Natural killer cell (primary cell): ENCODE measurements around the gene PPP6C. TPM values are rescaled to one million over a fixed set of nuclear protein-coding genes. Genes with fewer than 3 reads are reported as not detected.

Experiments used
- ATAC-seq, 3 donors: fragments of 150-1000 bp in 2 of 3; fragments of 200-7000 bp in 1 of 3; cut with Tn5 transposase; 1 replicate in 1 of 3; 2 replicates in 2 of 3; pipeline ENCODE4 v1.10.0; 2021; ENCODE audit warnings: mild to moderate bottlenecking in 2 of 3, moderate library complexity in 2 of 3
- DNase-seq, 2 donors: peaks; one replicate each; pipeline versions ENCODE4 v3.0.0 to v3.0.0-alpha.2; 2013 to 2021; ENCODE audit warnings: mixed read lengths in 1 of 2
- H3K27ac ChIP-seq: one replicate; pipeline ENCODE4 v1.5.1; 2013; ENCODE audit warnings: mild to moderate bottlenecking, low read length
- H3K27me3 ChIP-seq: one replicate; pipeline ENCODE4 v1.6.1; 2013; ENCODE audit warnings: low read length; ENCODE audit not compliant: control insufficient read depth, insufficient read depth
- H3K36me3 ChIP-seq: one replicate; pipeline ENCODE4 v1.6.1; 2013; ENCODE audit warnings: low read length; ENCODE audit not compliant: control insufficient read depth, insufficient read depth
- H3K4me1 ChIP-seq: one replicate; pipeline ENCODE4 v1.6.1; 2013; ENCODE audit warnings: low read length; ENCODE audit not compliant: control insufficient read depth, insufficient read depth
- H3K4me3 ChIP-seq: one replicate; pipeline ENCODE4 v1.5.1; 2013; ENCODE audit warnings: low read length
- H3K9me3 ChIP-seq: one replicate; pipeline ENCODE4 v1.6.1; 2013; ENCODE audit warnings: low read length; ENCODE audit not compliant: control insufficient read depth, insufficient read depth
- H3K27ac Mint-ChIP-seq, 2 donors: one replicate each; pipeline ENCODE4 v1.8.0; 2022; ENCODE audit warnings: mild to moderate bottlenecking in 2 of 2, mixed read lengths in 2 of 2, moderate library complexity in 1 of 2
- H3K27me3 Mint-ChIP-seq, 2 donors: one replicate each; pipeline ENCODE4 v1.8.0; 2022; ENCODE audit warnings: low read depth in 2 of 2, mixed read lengths in 2 of 2
- H3K36me3 Mint-ChIP-seq: one replicate; pipeline ENCODE4 v1.8.0; 2022; ENCODE audit warnings: mixed read lengths
- H3K4me1 Mint-ChIP-seq, 2 donors: one replicate each; pipeline ENCODE4 v1.8.0; 2022; ENCODE audit warnings: mixed read lengths in 2 of 2
- H3K4me3 Mint-ChIP-seq: one replicate; pipeline ENCODE4 v1.8.0; 2022; ENCODE audit warnings: mild to moderate bottlenecking, moderate library complexity, mixed read lengths
- H3K9me3 Mint-ChIP-seq, 2 donors: one replicate each; pipeline ENCODE4 v1.8.0; 2022; ENCODE audit warnings: mixed read lengths in 2 of 2
- WGBS: methylation state at CpG from one replicate; pipeline ENCODE4 v1.1.7; 2013; ENCODE audit warnings: missing lambda C conversion rate; ENCODE audit not compliant: insufficient coverage; 5-methylcytosine and 5-hydroxymethylcytosine counted together
- intact Hi-C: fragments of 100-400 bp; cut with micrococcal nuclease; formaldehyde crosslinking; loops from one replicate; pipeline ENCODE4 v1.14.2; 2022
- total RNA-seq, 4 donors: library from RNA; stranded (reverse); fragments of 120-200 nt in 1 of 4; gene quantifications; one replicate each; pipeline versions ENCODE4 v1.2.3 to v1.2.4, GENCODE V29; 2013 to 2022
- TF ChIP-seq, protein P1 (sequence below): fragments of 200-600 bp; IDR thresholded peaks from one replicate; pipeline ENCODE4 v1.8.0; 2022; ENCODE audit warnings: antibody characterized with exemption

PPP6C gene
- total RNA-seq, 3 donors from 2014 or later (not counting 1 experiment from before 2014, with no cell fraction given), result 31.1 to 37.4 (median 34.8) TPM

- intact Hi-C loops, result loop anchor here (1.0 to 10.0 kb wide), 5 partner anchors 17 to 372 kb away; partner anchors contain the start of genes ARPC5L, GOLGA1, NR6A1 and PPP6C
- Mint-ChIP-seq H3K9me3 (no peaks in the 10 kb centered on the region), H3K4me1 (peaks cover 21 to 23% of the 10 kb centered on the region in 2 donors), H3K4me3 (peak within 1 kb of the TSS; percentile 98), H3K27ac (peak within 1 kb of the TSS; percentile 82 to 91), H3K36me3 (no peaks in the 10 kb centered on the region), H3K27me3 (no peaks in the 10 kb centered on the region)
- ATAC-seq (peak; percentile 98 to 100 (median 99)), DNase-seq (peak; percentile 95 to 99)
- Histone ChIP-seq H3K4me1 (peaks cover 9% of the 10 kb centered on the region), H3K36me3 (peaks cover 2% of the 10 kb centered on the region), H3K4me3 (peak within 1 kb of the TSS; percentile 33), H3K9me3 (no peaks in the 10 kb centered on the region), H3K27ac (no peak within 1 kb of the TSS), H3K27me3 (no peaks in the 10 kb centered on the region)
- TF ChIP-seq, protein P1, sequence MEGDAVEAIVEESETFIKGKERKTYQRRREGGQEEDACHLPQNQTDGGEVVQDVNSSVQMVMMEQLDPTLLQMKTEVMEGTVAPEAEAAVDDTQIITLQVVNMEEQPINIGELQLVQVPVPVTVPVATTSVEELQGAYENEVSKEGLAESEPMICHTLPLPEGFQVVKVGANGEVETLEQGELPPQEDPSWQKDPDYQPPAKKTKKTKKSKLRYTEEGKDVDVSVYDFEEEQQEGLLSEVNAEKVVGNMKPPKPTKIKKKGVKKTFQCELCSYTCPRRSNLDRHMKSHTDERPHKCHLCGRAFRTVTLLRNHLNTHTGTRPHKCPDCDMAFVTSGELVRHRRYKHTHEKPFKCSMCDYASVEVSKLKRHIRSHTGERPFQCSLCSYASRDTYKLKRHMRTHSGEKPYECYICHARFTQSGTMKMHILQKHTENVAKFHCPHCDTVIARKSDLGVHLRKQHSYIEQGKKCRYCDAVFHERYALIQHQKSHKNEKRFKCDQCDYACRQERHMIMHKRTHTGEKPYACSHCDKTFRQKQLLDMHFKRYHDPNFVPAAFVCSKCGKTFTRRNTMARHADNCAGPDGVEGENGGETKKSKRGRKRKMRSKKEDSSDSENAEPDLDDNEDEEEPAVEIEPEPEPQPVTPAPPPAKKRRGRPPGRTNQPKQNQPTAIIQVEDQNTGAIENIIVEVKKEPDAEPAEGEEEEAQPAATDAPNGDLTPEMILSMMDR, result peak; percentile 99
- WGBS, result 1% methylated on average over 46 of the region's 46 CpGs
Observed at GRCh38 chr9:125143377-125144090, 46.1 kb downstream of the PPP6C start, which contains the start of gene SCAI. TSS of gene SCAI (minus strand) at chr9:125143528. CDS start at chr9:125143437, 91 bp downstream.

DNA sequence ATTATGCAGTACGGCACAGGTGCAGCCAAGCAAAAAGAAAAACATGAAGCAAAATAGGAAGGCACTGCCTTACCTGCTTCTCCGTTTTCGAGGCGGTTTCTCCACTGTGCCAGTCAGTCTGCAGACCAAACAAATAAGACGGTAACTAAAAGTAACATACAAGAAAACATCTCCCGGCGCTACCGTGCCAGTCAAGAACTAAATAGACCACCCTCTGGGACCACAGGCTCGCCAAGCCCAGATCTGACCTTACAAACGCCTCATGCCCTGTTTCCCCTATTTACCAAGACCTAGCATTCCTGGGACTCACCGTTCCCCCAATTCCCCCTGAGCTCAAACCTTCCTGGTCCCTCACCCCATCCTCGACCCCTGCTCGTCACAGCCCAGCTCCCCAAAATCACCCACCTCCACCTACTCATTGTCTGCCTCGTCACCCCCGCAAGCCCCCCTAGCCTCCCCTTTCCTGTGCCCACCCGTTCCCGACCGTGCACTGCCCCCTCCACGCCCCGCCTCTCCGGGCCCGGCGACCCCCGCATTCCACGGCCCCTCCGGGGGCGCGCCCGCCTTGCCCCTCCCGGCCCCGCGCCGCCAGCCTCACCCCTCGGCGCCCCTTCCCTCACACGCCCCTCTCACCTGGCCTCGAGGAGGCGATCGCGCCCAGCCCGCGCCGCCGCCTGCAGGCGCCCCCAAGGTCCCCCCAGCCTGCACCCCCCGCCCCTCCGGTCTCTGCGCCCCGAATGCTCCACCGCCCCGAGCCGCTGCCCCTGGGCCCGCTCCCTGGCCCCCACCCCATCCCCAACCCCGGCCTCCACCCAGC lies 46.8 kb downstream of the PPP6C start:
- intact Hi-C loops, result loop anchor here (1.0 to 10.0 kb wide), 5 partner anchors 16 to 371 kb away; partner anchors contain the start of genes ARPC5L, GOLGA1, NR6A1 and PPP6C
- no peaks in the 10 kb centered on the region for H3K9me3 ChIP-seq
- no peak overlapping the region for H3K27ac ChIP-seq
- TF ChIP-seq, protein P1, result no peak
- ATAC-seq, result peak in 2 of 3 donors; percentile 2 to 14
- Mint-ChIP-seq H3K27ac (peak overlapping the region; percentile 82 to 91), H3K27me3 (no peaks in the 10 kb centered on the region), H3K4me1 (peaks cover 21 to 23% of the 10 kb centered on the region in 2 donors), H3K36me3 (no peaks in the 10 kb centered on the region), H3K4me3 (peak overlapping the region; percentile 98), H3K9me3 (no peaks in the 10 kb centered on the region)
- H3K36me3 ChIP-seq, result peaks cover 1% of the 10 kb centered on the region
- H3K27me3 ChIP-seq, result no peaks in the 10 kb centered on the region
- peaks cover 9% of the 10 kb centered on the region for H3K4me1 ChIP-seq
- peak overlapping the region; percentile 33 for H3K4me3 ChIP-seq
- peak; percentile 17 to 42 for DNase-seq
- WGBS, result 1% methylated on average over 51 of the region's 54 CpGs

DNA sequence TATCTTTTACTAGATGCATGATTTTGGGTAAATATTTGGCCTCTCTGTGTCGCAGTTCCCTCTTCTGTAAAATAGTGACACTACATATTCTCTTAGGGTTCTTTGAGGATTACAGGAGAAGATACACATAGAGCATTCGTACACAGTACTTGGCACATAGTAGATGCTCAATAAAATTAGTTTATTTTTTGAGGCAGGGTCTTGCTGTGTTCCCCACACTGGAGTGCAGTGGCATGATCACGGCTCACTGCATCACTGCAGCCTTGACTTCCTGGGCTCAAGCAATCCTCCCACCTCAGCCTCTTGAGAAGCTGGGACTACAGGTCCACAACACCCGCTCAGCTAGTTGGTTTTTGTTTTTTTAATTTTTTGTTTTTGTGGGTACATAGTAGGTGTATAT lies 47.9 kb downstream of the PPP6C start:
- peaks cover 21 to 23% of the 10 kb centered on the region in 2 donors for H3K4me1 Mint-ChIP-seq
- no peaks in the 10 kb centered on the region for H3K27me3 ChIP-seq
- DNase-seq (no peak), ATAC-seq (no peak)
- peak overlapping the region; percentile 98 for H3K4me3 Mint-ChIP-seq
- H3K27ac ChIP-seq, result no peak overlapping the region
- no peaks in the 10 kb centered on the region for H3K9me3 Mint-ChIP-seq
- H3K9me3 ChIP-seq, result no peaks in the 10 kb centered on the region
- H3K36me3 ChIP-seq, result no peaks in the 10 kb centered on the region
- H3K27me3 Mint-ChIP-seq, result no peaks in the 10 kb centered on the region
- no peak overlapping the region for H3K4me3 ChIP-seq
- 87% methylated on average over 3 of the region's 4 CpGs for WGBS
- intact Hi-C loops, result loop anchor here (5.0 to 10.0 kb wide), 2 partner anchors 46 to 277 kb away; partner anchors contain the start of genes ARPC5L, PPP6C and RPL35
- no peaks in the 10 kb centered on the region for H3K36me3 Mint-ChIP-seq
- peaks cover 9% of the 10 kb centered on the region for H3K4me1 ChIP-seq
- TF ChIP-seq, protein P1, result no peak
- peak overlapping the region in 1 of 2 donors; percentile 82 for H3K27ac Mint-ChIP-seq
